NCI-H2081 treated with DMSO at 0.1 percent for 48 hours (cell line): Measurements from ENCODE around the gene TPD52L2.
"Not testable (repeated sequence)": the region's sequence is repeated elsewhere in the genome, so short reads cannot be mapped to it uniquely, and the experiment has no call there.

Source experiments
- DNase-seq: peaks from one replicate; lab custom pipeline; 2025; lab: John Stamatoyannopoulos, UW

TPD52L2 gene

GRCh38 chr20:63895952-63896263 is 30.8 kb downstream of the TPD52L2 start:
- no peak for DNase-seq

- DNase-seq = peak; percentile 9
Observed at GRCh38 chr20:63896264-63897105, 31.4 kb downstream of the TPD52L2 start.

GRCh38 chr20:63897978-63898561 is 33.0 kb downstream of the TPD52L2 start:
- no peak for DNase-seq

- DNase-seq = no peak
Observed at GRCh38 chr20:63898882-63899558, 34.0 kb downstream of the TPD52L2 start.

- no peak for DNase-seq
Observed at GRCh38 chr20:63900413-63900812, 35.3 kb downstream of the TPD52L2 start.

GRCh38 chr20:63903796-63904561 is 38.9 kb downstream of the TPD52L2 start:
- no peak for DNase-seq

GRCh38 chr20:63908008-63908682 is 43.1 kb downstream of the TPD52L2 start:
- no peak for DNase-seq

GRCh38 chr20:63911176-63911575 is 46.1 kb downstream of the TPD52L2 start:
- DNase-seq = no peak

- DNase-seq = no peak
Observed at GRCh38 chr20:63913768-63914167, 48.7 kb downstream of the TPD52L2 start.

- DNase-seq = no peak
Observed at GRCh38 chr20:63915471-63915870, 50.4 kb downstream of the TPD52L2 start.

- DNase-seq = not testable (repeated sequence)
Observed at GRCh38 chr20:63916371-63916939, 51.4 kb downstream of the TPD52L2 start.

- no peak for DNase-seq
Observed at GRCh38 chr20:63917811-63918210, 52.7 kb downstream of the TPD52L2 start.

GRCh38 chr20:63919130-63919529 is 54.1 kb downstream of the TPD52L2 start:
- no peak for DNase-seq

- DNase-seq = no peak
Observed at GRCh38 chr20:63920226-63920625, 55.2 kb downstream of the TPD52L2 start.

- DNase-seq = no peak
Observed at GRCh38 chr20:63923651-63924050, 58.6 kb downstream of the TPD52L2 start.

- no peak for DNase-seq
Observed at GRCh38 chr20:63924241-63924640, 59.2 kb downstream of the TPD52L2 start.

- DNase-seq = no peak
Observed at GRCh38 chr20:63926298-63926697, 61.2 kb downstream of the TPD52L2 start.

GRCh38 chr20:63929071-63929470 is 64.0 kb downstream of the TPD52L2 start:
- no peak for DNase-seq

GRCh38 chr20:63929473-63929883 is 64.4 kb downstream of the TPD52L2 start:
- DNase-seq = not testable (repeated sequence)

- DNase-seq = no peak
Observed at GRCh38 chr20:63930971-63931553, 66.0 kb downstream of the TPD52L2 start.

GRCh38 chr20:63931735-63932134 is 66.7 kb downstream of the TPD52L2 start:
- DNase-seq = no peak
